GM19025 (cell line): ENCODE data around the gene SETD5.

Experiments used
- ATAC-seq: cut with Tn5 transposase; IDR thresholded peaks from one replicate; pipeline ENCODE4 v1.9.1; 2021; ENCODE audit warnings: mild to moderate bottlenecking, low read depth, moderate library complexity; ENCODE audit not compliant: unreplicated experiment

SETD5 gene

GRCh38 chr3:9409981-9410854, 12.8 kb downstream of the SETD5 start:
- ATAC-seq: no peak

- no peak for ATAC-seq
These were observed 13.9 kb downstream of the SETD5 start for GRCh38 chr3:9411302-9411701.

- no peak for ATAC-seq
These were observed 14.9 kb downstream of the SETD5 start for GRCh38 chr3:9412293-9412692.

GRCh38 chr3:9414826-9415225, 17.4 kb downstream of the SETD5 start:
- no peak for ATAC-seq

DNA sequence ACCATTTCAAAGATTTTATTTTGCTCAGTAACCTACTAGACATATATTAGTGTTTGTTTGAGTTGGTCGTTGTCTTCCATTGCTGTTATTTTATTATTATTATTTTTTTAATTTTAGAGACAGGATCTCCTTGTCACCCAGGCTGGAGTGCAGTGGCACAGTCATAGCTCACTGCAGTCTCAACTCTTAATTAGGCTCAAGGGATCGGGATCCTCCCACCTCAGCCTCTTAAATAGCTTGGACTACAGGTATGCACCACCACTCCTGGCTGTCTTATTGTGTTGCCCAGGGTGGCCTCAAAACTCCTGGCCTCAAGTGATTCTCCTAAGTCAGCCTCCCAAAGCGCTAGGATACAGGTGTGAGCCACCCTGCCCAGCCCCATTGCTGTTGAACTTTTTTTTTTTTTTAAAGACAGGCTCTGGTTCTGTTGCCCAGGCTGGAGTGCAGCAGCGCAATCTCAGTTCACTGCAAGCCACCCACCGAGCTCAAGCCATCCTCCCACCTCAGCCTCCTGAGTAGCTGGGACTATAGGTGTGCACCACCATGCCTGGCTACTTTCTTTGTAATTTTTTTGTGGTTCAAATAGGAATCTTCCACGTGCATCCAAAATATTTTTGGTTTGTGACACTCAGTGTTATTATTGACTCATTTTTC, 18.2 kb downstream of the SETD5 start:
- no peak for ATAC-seq

DNA sequence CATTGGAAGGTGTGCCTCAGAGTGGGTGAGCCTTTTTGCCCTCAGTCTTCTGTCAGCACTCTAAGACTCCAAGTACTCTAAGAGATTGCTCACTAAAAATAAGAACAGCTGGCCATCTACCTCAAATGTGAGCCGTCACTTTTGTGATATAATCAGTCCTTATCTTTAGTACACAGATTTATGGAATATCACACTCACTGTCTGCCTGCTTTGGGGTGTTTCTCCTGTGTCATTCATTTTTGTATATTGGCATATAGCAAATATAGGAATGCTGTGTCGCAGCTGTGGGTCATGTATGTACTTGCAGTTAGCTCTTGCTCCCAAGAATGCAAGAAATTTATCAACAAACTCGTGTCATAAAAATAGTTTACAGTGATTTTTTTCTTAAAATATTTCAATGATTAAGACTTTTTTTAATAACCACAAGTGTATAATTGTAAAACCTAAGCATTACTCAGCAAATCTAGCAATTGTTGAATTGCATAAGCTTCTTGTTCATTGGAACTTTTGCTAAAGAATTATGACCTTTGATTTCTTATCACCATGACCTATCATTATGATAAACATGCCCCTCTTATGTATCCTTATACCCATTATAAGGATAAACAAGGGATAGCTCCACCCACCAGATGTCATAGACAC, 18.8 kb downstream of the SETD5 start:
- ATAC-seq: no peak

GRCh38 chr3:9420850-9421549, 23.6 kb downstream of the SETD5 start:
- ATAC-seq: no peak

GRCh38 chr3:9422712-9423424, 25.5 kb downstream of the SETD5 start:
- no peak for ATAC-seq

GRCh38 chr3:9428411-9428810, 31.0 kb downstream of the SETD5 start:
- no peak for ATAC-seq

GRCh38 chr3:9430733-9431132, 33.3 kb downstream of the SETD5 start:
- no peak for ATAC-seq

GRCh38 chr3:9433627-9434521, 36.5 kb downstream of the SETD5 start:
- no peak for ATAC-seq

DNA sequence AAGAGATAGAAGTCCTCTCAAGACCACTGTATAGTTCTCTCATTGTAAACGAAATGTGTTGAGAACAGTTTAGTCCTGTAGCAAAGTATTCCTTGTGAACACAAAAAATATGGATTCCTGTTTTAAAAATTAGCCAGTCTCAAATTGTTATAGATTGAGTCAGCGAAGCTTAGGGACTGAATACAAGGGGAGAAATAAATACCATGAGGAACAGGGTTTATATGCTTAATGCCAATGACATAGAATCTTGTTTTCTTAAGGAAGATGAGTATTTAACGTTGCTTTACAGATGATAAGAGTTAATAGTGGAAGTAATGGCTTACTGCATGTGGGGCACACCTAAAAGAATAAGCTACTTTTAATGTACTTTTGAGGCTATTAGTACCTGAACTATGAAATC, 37.9 kb downstream of the SETD5 start:
- no peak for ATAC-seq

- no peak for ATAC-seq
These were observed 41.9 kb downstream of the SETD5 start for GRCh38 chr3:9439331-9439730.

DNA sequence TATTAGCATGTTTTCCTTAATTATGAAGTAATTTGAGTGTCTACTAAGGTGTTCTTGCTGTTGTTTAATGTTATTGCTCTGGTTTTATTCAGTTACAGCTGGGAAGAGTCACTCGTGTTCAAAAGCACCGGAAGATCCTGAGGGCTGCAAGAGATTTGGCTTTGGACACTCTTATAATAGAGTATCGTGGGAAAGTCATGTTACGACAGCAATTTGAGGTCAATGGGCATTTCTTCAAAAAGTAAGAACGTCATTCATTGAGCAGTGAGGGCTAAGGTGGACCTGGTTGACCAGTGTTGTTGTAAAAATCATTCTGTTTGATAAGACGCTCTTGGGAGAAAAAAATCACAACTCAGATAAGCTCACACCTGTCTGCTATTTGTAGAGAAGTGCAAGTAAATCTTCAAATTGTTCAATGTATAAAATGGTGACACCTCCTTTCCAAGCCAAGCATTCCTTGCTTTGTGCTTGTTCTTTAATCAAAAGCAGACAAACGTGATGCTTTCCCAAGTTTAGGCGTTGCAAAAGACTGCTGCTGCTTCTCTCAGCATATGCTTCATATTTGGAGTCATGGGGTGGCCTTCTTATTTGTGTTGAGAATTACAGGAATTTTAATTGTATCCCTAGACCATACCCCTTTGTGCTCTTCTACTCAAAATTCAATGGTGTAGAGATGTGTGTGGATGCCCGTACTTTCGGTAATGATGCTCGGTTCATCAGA, 44.2 kb downstream of the SETD5 start:
- no peak for ATAC-seq

DNA sequence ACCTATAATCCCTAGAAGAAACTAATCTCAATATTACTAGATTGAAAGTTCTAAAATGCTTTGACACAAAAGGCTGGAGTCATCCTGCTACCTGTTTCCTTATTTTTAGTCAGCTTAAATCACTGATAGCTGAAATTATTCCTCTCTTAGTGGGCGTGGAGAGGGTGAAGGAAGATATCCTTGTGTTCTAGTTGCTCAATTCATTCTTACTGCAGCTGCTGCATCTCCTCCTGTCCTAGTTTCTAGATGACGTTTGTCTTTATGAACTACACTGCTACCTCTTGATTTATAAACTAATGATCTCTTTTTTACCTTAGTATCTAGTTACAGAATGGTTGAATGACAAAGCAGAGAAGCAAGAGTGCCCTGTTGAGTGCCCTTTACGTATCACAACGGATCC, 50.7 kb downstream of the SETD5 start:
- no peak for ATAC-seq

DNA sequence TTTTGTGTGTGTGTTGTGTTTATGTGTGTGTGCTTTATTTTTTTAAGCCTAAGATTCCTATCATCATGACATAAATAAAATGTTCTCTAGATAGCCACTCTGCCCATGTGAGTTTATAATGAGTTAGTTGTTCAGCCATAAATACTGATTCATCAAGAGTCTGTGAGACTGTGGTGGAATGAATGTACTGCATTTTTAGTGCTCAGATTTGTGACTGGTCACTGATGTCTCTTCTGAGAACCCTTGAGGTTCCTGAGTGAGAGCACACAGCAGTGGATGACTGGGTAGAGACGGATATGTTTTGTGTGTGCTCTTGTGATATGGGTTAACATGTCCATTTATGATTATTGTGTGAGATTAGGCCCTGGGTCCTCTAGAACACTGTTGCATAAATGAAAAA, 51.2 kb downstream of the SETD5 start:
- ATAC-seq: no peak

DNA sequence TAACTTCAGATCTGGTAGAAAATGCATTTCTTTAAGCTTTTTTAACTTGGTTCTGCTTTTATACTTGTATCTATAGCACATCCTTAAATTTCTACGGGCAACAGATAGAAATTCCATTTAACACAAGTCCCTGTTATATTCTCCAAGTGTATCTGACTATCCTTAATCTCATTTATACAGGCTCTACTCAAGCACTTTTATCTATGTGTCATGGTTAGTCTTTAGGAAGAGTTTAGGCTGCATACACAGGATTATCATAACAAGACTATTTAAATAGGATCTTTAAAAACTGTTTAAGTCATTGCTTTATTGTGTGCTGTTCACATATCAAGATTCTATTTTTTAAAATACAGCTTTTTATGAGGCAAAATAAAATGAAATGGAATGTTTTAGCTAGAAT, 52.7 kb downstream of the SETD5 start:
- no peak for ATAC-seq

- ATAC-seq: no peak
These were observed 53.6 kb downstream of the SETD5 start for GRCh38 chr3:9450991-9451390.

GRCh38 chr3:9452417-9452816, 55.0 kb downstream of the SETD5 start:
- ATAC-seq: no peak
